ENCODE data around the gene OR2V2. TPM values are rescaled to one million over a fixed set of nuclear protein-coding genes. Genes with fewer than 3 reads are reported as not detected.

Gene OR2V2
- total and polyA plus RNA-seq, 8 donors, result not detected

DNA sequence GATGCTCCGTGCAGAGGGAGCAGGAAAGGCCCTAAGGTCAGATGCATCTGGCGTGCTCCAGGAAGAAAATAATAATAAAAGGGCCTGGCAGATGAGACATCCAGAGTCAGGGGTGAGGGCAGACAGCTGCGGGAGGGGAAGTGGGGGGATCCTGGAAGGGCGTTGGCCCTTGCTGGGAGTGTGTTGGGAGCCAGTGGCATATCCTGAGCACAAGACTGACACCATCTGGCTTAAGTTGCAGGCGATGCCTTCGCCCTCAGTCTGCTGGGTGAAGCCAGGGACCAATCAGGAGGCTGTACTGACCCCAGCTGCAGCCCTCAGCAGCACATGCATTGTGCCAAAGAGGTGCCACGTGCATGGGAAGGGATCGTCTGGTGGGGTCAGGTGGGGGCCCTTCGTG lies 3.8 kb downstream of the OR2V2 start:
- Histone ChIP-seq H3K4me1 (no peaks in the 10 kb centered on the region), H3K4me3 (no peak overlapping the region), H3K9me3 (no peaks in the 10 kb centered on the region), H3K27ac (no peak overlapping the region), H3K36me3 (no peaks in the 10 kb centered on the region), H3K27me3 (peaks cover 0 to 4% (median 0%) of the 10 kb centered on the region in 4 donors)
- WGBS, 2 donors, result 19 to 23% methylated on average over 9 of the region's 9 CpGs
- ATAC-seq (no peak), FAIRE-seq (no peak), DNase-seq (no peak)
- TF ChIP-seq, protein P1, sequence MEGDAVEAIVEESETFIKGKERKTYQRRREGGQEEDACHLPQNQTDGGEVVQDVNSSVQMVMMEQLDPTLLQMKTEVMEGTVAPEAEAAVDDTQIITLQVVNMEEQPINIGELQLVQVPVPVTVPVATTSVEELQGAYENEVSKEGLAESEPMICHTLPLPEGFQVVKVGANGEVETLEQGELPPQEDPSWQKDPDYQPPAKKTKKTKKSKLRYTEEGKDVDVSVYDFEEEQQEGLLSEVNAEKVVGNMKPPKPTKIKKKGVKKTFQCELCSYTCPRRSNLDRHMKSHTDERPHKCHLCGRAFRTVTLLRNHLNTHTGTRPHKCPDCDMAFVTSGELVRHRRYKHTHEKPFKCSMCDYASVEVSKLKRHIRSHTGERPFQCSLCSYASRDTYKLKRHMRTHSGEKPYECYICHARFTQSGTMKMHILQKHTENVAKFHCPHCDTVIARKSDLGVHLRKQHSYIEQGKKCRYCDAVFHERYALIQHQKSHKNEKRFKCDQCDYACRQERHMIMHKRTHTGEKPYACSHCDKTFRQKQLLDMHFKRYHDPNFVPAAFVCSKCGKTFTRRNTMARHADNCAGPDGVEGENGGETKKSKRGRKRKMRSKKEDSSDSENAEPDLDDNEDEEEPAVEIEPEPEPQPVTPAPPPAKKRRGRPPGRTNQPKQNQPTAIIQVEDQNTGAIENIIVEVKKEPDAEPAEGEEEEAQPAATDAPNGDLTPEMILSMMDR (IDR thresholded peaks at IDR 0.05), result no peak
- intact Hi-C loops (cut with DNase I), result loop anchor here in 1 of 3 donors (10.0 kb wide), 2 partner anchors 286 to 366 kb away; partner anchors contain the start of gene ZFP62

DNA sequence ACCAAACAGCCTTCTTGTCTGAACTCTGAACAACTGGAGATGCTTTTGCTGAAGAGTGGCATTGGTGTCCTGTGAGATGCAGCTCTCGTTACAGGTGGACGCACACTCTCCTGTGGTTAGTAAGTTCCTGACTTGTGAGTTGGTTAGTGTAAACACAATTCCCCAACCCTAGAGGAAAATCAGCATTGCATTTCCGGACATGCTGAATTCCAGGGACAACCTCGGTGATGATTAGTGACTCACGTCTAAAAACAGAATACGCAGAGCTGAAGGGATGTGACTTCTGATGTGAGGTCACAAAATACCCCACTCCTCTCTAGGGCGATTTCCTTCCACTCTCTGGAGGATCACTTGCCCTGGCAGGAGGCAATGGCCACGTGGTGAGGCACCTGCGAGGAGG lies 5.0 kb downstream of the OR2V2 start:
- intact Hi-C loops (cut with DNase I), result loop anchor here in 1 of 3 donors (10.0 kb wide), 2 partner anchors 288 to 368 kb away; partner anchors contain the start of gene ZFP62
- Histone ChIP-seq H3K27ac (no peak overlapping the region), H3K36me3 (no peaks in the 10 kb centered on the region), H3K9me3 (no peaks in the 10 kb centered on the region), H3K4me3 (no peak overlapping the region), H3K4me1 (no peaks in the 10 kb centered on the region), H3K27me3 (no peaks in the 10 kb centered on the region)
- 67% methylated on average over 9 of the region's 9 CpGs for WGBS, 2 donors
- no peak for FAIRE-seq
- no peak for DNase-seq
- no peak for ATAC-seq
- TF ChIP-seq, protein P1 (IDR thresholded peaks at IDR 0.05), result no peak

DNA sequence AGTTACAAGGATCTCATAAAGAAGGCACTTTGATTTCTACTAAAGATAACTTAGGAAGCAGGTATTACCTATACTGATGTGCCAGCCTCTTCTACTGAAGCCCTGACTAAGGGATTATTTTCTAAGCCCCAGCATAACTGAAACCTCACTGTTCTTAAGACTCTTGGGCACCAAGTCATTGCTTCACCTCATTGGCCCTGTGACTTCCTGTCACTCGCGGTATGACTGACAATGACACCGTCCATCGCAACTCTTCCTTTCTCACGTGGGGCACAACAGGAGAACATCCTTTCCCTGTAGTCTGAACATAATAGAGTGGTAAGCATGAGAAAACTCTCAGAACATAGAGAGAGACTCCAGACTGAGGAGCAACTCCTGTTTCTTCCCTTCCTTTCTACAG lies 6.4 kb downstream of the OR2V2 start:
- intact Hi-C loops (cut with DNase I), result loop anchor here in 1 of 3 donors (10.0 kb wide), 2 partner anchors 289 to 369 kb away; partner anchors contain the start of gene ZFP62
- Histone ChIP-seq H3K27ac (no peak overlapping the region), H3K9me3 (no peaks in the 10 kb centered on the region), H3K27me3 (no peaks in the 10 kb centered on the region), H3K4me3 (no peak overlapping the region), H3K4me1 (no peaks in the 10 kb centered on the region), H3K36me3 (no peaks in the 10 kb centered on the region)
- TF ChIP-seq, protein P1 (IDR thresholded peaks at IDR 0.05), result no peak
- WGBS, 2 donors, result 75 to 76% methylated on average over 5 of the region's 5 CpGs
- FAIRE-seq, result no peak
- DNase-seq, result no peak
- ATAC-seq, result no peak

DNA sequence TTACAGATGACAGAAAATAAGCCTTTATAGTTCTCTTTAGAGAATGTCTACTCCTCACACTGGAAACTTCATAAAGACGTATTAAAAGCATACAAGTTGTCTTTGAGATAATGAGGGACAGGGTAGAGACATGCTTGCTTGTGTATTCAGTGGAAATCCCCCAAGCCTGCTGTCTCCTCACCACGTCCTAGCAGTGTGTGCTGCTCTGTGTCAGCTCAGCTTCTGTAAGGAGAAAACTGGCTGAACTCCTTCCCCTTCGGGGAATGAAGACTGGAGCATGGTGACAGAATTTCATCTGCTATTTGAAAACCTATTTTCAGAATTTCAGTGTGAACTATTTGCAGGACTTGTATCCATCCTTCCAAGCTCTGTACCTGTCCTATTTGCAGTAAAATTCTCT lies 9.4 kb downstream of the OR2V2 start:
- WGBS, 2 donors, result 43 to 45% methylated on average over 3 of the region's 3 CpGs
- DNase-seq (no peak), FAIRE-seq (no peak), ATAC-seq (no peak)
- no peaks in the 10 kb centered on the region for H3K9me3 ChIP-seq
- TF ChIP-seq, protein P1 (IDR thresholded peaks at IDR 0.05), result no peak
- H3K4me1 ChIP-seq, result no peaks in the 10 kb centered on the region
- intact Hi-C loops (cut with DNase I), result loop anchor here in 1 of 3 donors (10.0 kb wide), 2 partner anchors 292 to 372 kb away; partner anchors contain the start of gene ZFP62
- H3K36me3 ChIP-seq, result no peaks in the 10 kb centered on the region
- H3K4me3 ChIP-seq, result no peak overlapping the region
- H3K27ac ChIP-seq, result no peak overlapping the region
- H3K27me3 ChIP-seq, result no peaks in the 10 kb centered on the region

DNA sequence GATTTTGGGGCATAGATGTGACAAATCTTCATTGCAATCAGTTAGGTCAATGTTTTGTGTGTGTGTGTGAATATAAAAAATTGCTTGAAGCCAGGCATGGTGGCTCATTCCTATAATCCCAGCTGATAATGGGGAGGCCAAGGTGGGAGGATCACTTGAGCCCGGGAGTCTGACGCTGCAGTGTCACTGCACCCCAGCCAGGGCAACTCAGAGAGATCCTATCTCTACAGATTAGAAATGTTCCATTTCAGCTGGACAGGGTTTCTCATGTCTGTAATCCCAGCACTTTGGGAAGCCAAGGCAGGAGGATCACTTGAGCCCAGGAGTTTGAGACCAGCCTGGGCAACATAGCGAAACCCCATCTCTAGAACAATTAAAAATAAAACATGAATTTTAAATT lies 11.5 kb downstream of the OR2V2 start:
- H3K36me3 ChIP-seq, result no peaks in the 10 kb centered on the region
- no peak for DNase-seq
- no peak for ATAC-seq
- 86 to 94% methylated on average over 3 of the region's 3 CpGs for WGBS, 2 donors
- no peaks in the 10 kb centered on the region for H3K4me1 ChIP-seq
- H3K4me3 ChIP-seq, result no peak overlapping the region
- intact Hi-C loops (cut with DNase I), result loop anchor here in 1 of 3 donors (10.0 kb wide), 2 partner anchors 294 to 374 kb away; partner anchors contain the start of gene ZFP62
- H3K27me3 ChIP-seq, result no peaks in the 10 kb centered on the region
- TF ChIP-seq, protein P1 (IDR thresholded peaks at IDR 0.05), result no peak
- H3K27ac ChIP-seq, result no peak overlapping the region
- no peaks in the 10 kb centered on the region for H3K9me3 ChIP-seq
- FAIRE-seq, result no peak
